MCF 10A (cell line): Measurements from ENCODE around the gene CAPRIN2. TPM values are rescaled to one million over a fixed set of nuclear protein-coding genes. Genes with fewer than 3 reads are reported as not detected.
A peak's percentile ranks its signal among the peaks of the same experiment; 100 is the strongest.

Source experiments
- BruUV-seq: library from RNA; stranded (reverse); fragments of 400-500 nt; replicated peaks from 2 replicates; lab custom pipeline; 2021; lab: Mats Ljungman, UMichigan
- CTCF ChIA-PET: fragments of 300-600 bp; sonication (Branson Sonifier 250); formaldehyde crosslinking; extraction: SDS; loops from one replicate; lab custom pipeline; 2021; ENCODE audit warnings: antibody characterized with exemption, inconsistent platforms; lab: Yijun Ruan, JAX
- POLR2A ChIA-PET: fragments of 300-600, 350-650 bp; sonication (Branson Sonifier 250); formaldehyde crosslinking; extraction: SDS; loops from one replicate; lab custom pipeline; 2020; ENCODE audit warnings: antibody characterized with exemption, inconsistent platforms; lab: Yijun Ruan, JAX
- DNase-seq: peaks from one replicate; pipeline ENCODE4 v3.0.0-alpha.2; 2018; ENCODE audit not compliant: unreplicated experiment
- H3K27ac Mint-ChIP-seq: one replicate; pipeline ENCODE4 v1.8.0; 2022; ENCODE audit warnings: mild to moderate bottlenecking, low read depth, mixed read lengths; ENCODE audit not compliant: unreplicated experiment
- H3K27me3 Mint-ChIP-seq: one replicate; pipeline ENCODE4 v1.8.0; 2022; ENCODE audit warnings: mixed read lengths; ENCODE audit not compliant: insufficient read depth, unreplicated experiment
- H3K36me3 Mint-ChIP-seq: one replicate; pipeline ENCODE4 v1.8.0; 2022; ENCODE audit warnings: mild to moderate bottlenecking, moderate library complexity, mixed read lengths; ENCODE audit not compliant: insufficient read depth, unreplicated experiment
- H3K4me1 Mint-ChIP-seq: one replicate; pipeline ENCODE4 v1.8.0; 2022; ENCODE audit warnings: mixed read lengths; ENCODE audit not compliant: insufficient read depth, unreplicated experiment
- H3K4me3 Mint-ChIP-seq: one replicate; pipeline ENCODE4 v1.8.0; 2022; ENCODE audit warnings: mild to moderate bottlenecking, moderate library complexity, mixed read lengths; ENCODE audit not compliant: unreplicated experiment
- H3K9me3 Mint-ChIP-seq: one replicate; pipeline ENCODE4 v1.8.0; 2022; ENCODE audit warnings: mixed read lengths; ENCODE audit not compliant: unreplicated experiment
- CTCF ChIP-seq: fragments of 200-600 bp; IDR thresholded peaks from one replicate; pipeline ENCODE4 v1.8.0; 2022; ENCODE audit warnings: antibody characterized with exemption, mild to moderate bottlenecking; ENCODE audit not compliant: unreplicated experiment
- intact Hi-C: fragments of 100-400 bp; cut with micrococcal nuclease; formaldehyde crosslinking; loops from 2 replicates; pipeline ENCODE4 v1.14.1; 2022
- total RNA-seq: library from RNA; stranded (reverse); gene quantifications from 2 replicates; pipeline ENCODE4 v1.2.3, GENCODE V29; 2022

Gene CAPRIN2
- total RNA-seq, 1 experiment from 2014 or later, result 33.0 TPM

- CTCF ChIA-PET, result interaction anchor here (0.9 to 5.7 kb wide), 3 partner anchors 37 to 50 kb away, joined by 3 to 37 read pairs (median 6); no protein-coding TSS in a partner anchor
- Mint-ChIP-seq H3K4me3 (no peak overlapping the region), H3K9me3 (no peaks in the 10 kb centered on the region), H3K4me1 (peaks cover 15% of the 10 kb centered on the region), H3K27ac (no peak overlapping the region), H3K27me3 (no peaks in the 10 kb centered on the region), H3K36me3 (no peaks in the 10 kb centered on the region)
- no peak for TF ChIP-seq CTCF
- DNase-seq, result no peak
- no TSS peak for BruUV-seq
- intact Hi-C loops, result no loop called here
- POLR2A ChIA-PET, result interaction anchor here (0.5 to 5.4 kb wide), 5 partner anchors 11 to 742 kb away, joined by 3 to 41 read pairs (median 4); no protein-coding TSS in a partner anchor
These were observed 2.6 kb upstream of the CAPRIN2 start for GRCh38 chr12:30757316-30757715.

GRCh38 chr12:30756074-30756473 is 1.3 kb upstream of the CAPRIN2 start:
- Mint-ChIP-seq H3K27me3 (no peaks in the 10 kb centered on the region), H3K4me3 (peak overlapping the region; percentile 95), H3K27ac (no peak overlapping the region), H3K4me1 (peaks cover 21% of the 10 kb centered on the region), H3K36me3 (no peaks in the 10 kb centered on the region), H3K9me3 (no peaks in the 10 kb centered on the region)
- no peak for TF ChIP-seq CTCF
- ChIA-PET POLR2A (interaction anchor here (0.5 to 5.4 kb wide), 10 partner anchors 10 to 1375 kb away, joined by 3 to 81 read pairs (median 6); partner anchors contain the start of genes ERGIC2 and IPO8), CTCF (interaction anchor here (0.5 to 5.7 kb wide), 2 partner anchors 39 to 1224 kb away, joined by 3 to 37 read pairs; no protein-coding TSS in a partner anchor)
- intact Hi-C loops, result no loop called here
- BruUV-seq, result no TSS peak
- no peak for DNase-seq

- no peak for DNase-seq
- H3K27me3 Mint-ChIP-seq, result no peaks in the 10 kb centered on the region
- H3K9me3 Mint-ChIP-seq, result no peaks in the 10 kb centered on the region
- ChIA-PET POLR2A (interaction anchor here (0.6 to 5.4 kb wide), 17 partner anchors 10 to 1374 kb away, joined by 3 to 81 read pairs (median 6); partner anchors contain the start of genes ERGIC2 and IPO8), CTCF (interaction anchor here (0.5 to 5.7 kb wide), 8 partner anchors 11 to 1677 kb away, joined by 3 to 37 read pairs (median 4); partner anchors contain the start of gene IPO8)
- intact Hi-C loops, result loop anchor here (1.0 to 2.0 kb wide), 3 partner anchors 40 to 61 kb away; partner anchors contain the start of gene IPO8
- H3K4me3 Mint-ChIP-seq, result peak overlapping the region; percentile 95
- TF ChIP-seq CTCF, result no peak
- H3K36me3 Mint-ChIP-seq, result no peaks in the 10 kb centered on the region
- peaks cover 28% of the 10 kb centered on the region for H3K4me1 Mint-ChIP-seq
- H3K27ac Mint-ChIP-seq, result peak overlapping the region; percentile 79
- BruUV-seq, result TSS peak; percentile 79
These were observed 628 bp upstream of the CAPRIN2 start for GRCh38 chr12:30755395-30755762.

GRCh38 chr12:30754383-30754749 is 385 bp downstream of the CAPRIN2 start:
- DNase-seq, result no peak
- intact Hi-C loops, result loop anchor here (2.0 kb wide), 1 partner anchor 60 kb away; the partner anchor contains the start of gene IPO8
- TF ChIP-seq CTCF, result no peak
- Mint-ChIP-seq H3K36me3 (no peaks in the 10 kb centered on the region), H3K27me3 (no peaks in the 10 kb centered on the region), H3K4me3 (peak overlapping the region; percentile 95), H3K4me1 (peaks cover 36% of the 10 kb centered on the region), H3K9me3 (no peaks in the 10 kb centered on the region), H3K27ac (no peak overlapping the region)
- POLR2A ChIA-PET, result interaction anchor here (0.6 to 5.4 kb wide), 22 partner anchors 9 to 680 kb away, joined by 3 to 81 read pairs (median 5); partner anchors contain the start of gene IPO8
- BruUV-seq, result no TSS peak
- CTCF ChIA-PET, result interaction anchor here (0.6 to 5.7 kb wide), 9 partner anchors 19 to 1417 kb away, joined by 3 to 37 read pairs (median 3); partner anchors contain the start of gene IPO8
